Stomach (tissue), 9 donors: ENCODE measurements around the gene CARD11. TPM values are rescaled to one million over a fixed set of nuclear protein-coding genes. Genes with fewer than 3 reads are reported as not detected.
"Not testable (repeated sequence)": the region's sequence is repeated elsewhere in the genome, so short reads cannot be mapped to it uniquely, and the experiment has no call there.

Source experiments
- DNase-seq, 2 donors: peaks; one replicate each; pipeline versions ENCODE4 v3.0.0 to v3.0.0-alpha.2; 2013 to 2019
- H3K27ac ChIP-seq, 5 donors: fragments of 200-600 bp in 4 of 5; sonication (generic) in 4 of 5; one replicate each; pipeline ENCODE4 v1.5.1; 2013 to 2019; ENCODE audit warnings: mild to moderate bottlenecking in 1 of 5, moderate library complexity in 1 of 5
- H3K27me3 ChIP-seq, 3 donors: fragments of 200-600 bp; sonication (generic); one replicate each; pipeline ENCODE4 v1.5.1; 2017 to 2019; ENCODE audit warnings: mixed run types in 1 of 3
- H3K36me3 ChIP-seq, 4 donors: fragments of 200-600 bp; sonication (generic); 1 replicate in 3 of 4; 2 replicates in 1 of 4; pipeline ENCODE4 v1.5.1; 2016 to 2019
- H3K4me1 ChIP-seq, 4 donors: fragments of 200-600 bp; sonication (generic); one replicate each; pipeline ENCODE4 v1.5.1; 2016 to 2019
- H3K4me3 ChIP-seq, 4 donors: fragments of 200-600 bp; sonication (generic) in 3 of 4; one replicate each; pipeline ENCODE4 v1.5.1; 2016 to 2019; ENCODE audit warnings: mild to moderate bottlenecking in 1 of 4
- H3K9me3 ChIP-seq, 4 donors: fragments of 200-600 bp; sonication (generic); one replicate each; pipeline ENCODE4 v1.5.1; 2016 to 2019
- CTCF ChIP-seq, 7 experiments: fragments of 450-650 bp in 4 of 7; fragments of 200-600 bp in 3 of 7; sonication (generic) in 3 of 7; IDR thresholded peaks; one replicate each; pipeline ENCODE4 v1.5.1; 2016 to 2019; ENCODE audit warnings: antibody characterized with exemption in 7 of 7, control low read depth in 2 of 7, mild to moderate bottlenecking in 1 of 7
- EP300 ChIP-seq: sonication (generic); formaldehyde crosslinking; IDR thresholded peaks from one replicate; pipeline ENCODE4 v1.6.1; 2017; ENCODE audit warnings: antibody characterized with exemption
- POLR2A ChIP-seq, 4 donors: fragments of 450-650 bp; IDR thresholded peaks; one replicate each; pipeline ENCODE4 v1.6.1; 2016; ENCODE audit warnings: antibody characterized with exemption in 4 of 4, control low read depth in 2 of 4, mild to moderate bottlenecking in 1 of 4, moderate library complexity in 1 of 4
- POLR2AphosphoS5 ChIP-seq, 3 donors: sonication (generic); formaldehyde crosslinking; IDR thresholded peaks; one replicate each; pipeline ENCODE4 v1.6.1; 2016; ENCODE audit warnings: antibody characterized with exemption in 3 of 3
- WGBS, 5 donors: extraction: QIAGEN DNeasy Blood & Tissue Kit in 3 of 5; methylation state at CpG; one replicate each; pipeline versions ENCODE4 v1.1.5 to v1.1.7; 2013 to 2018; 5-methylcytosine and 5-hydroxymethylcytosine counted together
- intact Hi-C: fragments of 100-400 bp; cut with DNase I; formaldehyde crosslinking; loops from one replicate; pipeline ENCODE4 v1.15.1; 2023; ENCODE audit warnings: low total_unique reads
- polyA plus RNA-seq, 3 donors: library from polyadenylated mRNA; stranded (reverse); fragments of 200-250 nt; gene quantifications; one replicate each; pipeline ENCODE4 v1.2.3, GENCODE V29; 2013
- total RNA-seq, 5 donors: library from RNA; depleted of rRNA; stranded (reverse); fragments of >200 nt; gene quantifications; one replicate each; pipeline versions ENCODE4 v1.1.0 to v1.2.3, GENCODE V29; 2014 to 2016
- donor health status: healthy with polysubstance abuse.
- donor health status: Bipolar disorder and iron deficiency.
- donor health status: healthy.

The CARD11 gene
- total and polyA plus RNA-seq, 8 donors, result 0.45 to 9.7 (median 1.8) TPM; not detected in 1

GRCh38 chr7:3021825-3022224 lies 21.8 kb downstream of the CARD11 start:
- 70 to 78% (median 73%) methylated on average over 2 of the region's 2 CpGs for WGBS, 5 donors
- TF ChIP-seq POLR2AphosphoS5 (IDR thresholded peaks at IDR 0.05), result no peak
- H3K4me3 ChIP-seq, result no peak overlapping the region
- peaks cover 5 to 43% (median 33%) of the 10 kb centered on the region in 4 donors for H3K9me3 ChIP-seq
- H3K4me1 ChIP-seq, result no peaks in the 10 kb centered on the region
- intact Hi-C loops, result no loop called here
- DNase-seq, result no peak
- H3K36me3 ChIP-seq, result no peaks in the 10 kb centered on the region
- no peak overlapping the region for H3K27ac ChIP-seq
- peaks cover 0 to 7% (median 0%) of the 10 kb centered on the region in 3 donors for H3K27me3 ChIP-seq

GRCh38 chr7:3021224-3021623 lies 22.4 kb downstream of the CARD11 start:
- 91 to 98% (median 96%) methylated on average over 8 of the region's 8 CpGs for WGBS, 5 donors
- H3K4me3 ChIP-seq, H3K36me3 ChIP-seq, intact Hi-C loops, H3K4me1 ChIP-seq, DNase-seq, H3K27ac ChIP-seq, H3K27me3 ChIP-seq: not testable (repeated sequence)
- peaks cover 5 to 42% (median 31%) of the 10 kb centered on the region in 4 donors for H3K9me3 ChIP-seq

GRCh38 chr7:3020416-3020815 lies 23.3 kb downstream of the CARD11 start:
- Histone ChIP-seq H3K4me1 (no peaks in the 10 kb centered on the region), H3K4me3 (no peak overlapping the region), H3K27ac (no peak overlapping the region), H3K36me3 (no peaks in the 10 kb centered on the region), H3K9me3 (peaks cover 5 to 34% (median 24%) of the 10 kb centered on the region in 4 donors), H3K27me3 (no peaks in the 10 kb centered on the region)
- WGBS, 5 donors, result 75 to 95% (median 89%) methylated on average over 1 of the region's 1 CpG
- TF ChIP-seq CTCF (IDR thresholded peaks at IDR 0.05), result no peak
- no peak for TF ChIP-seq POLR2AphosphoS5 (IDR thresholded peaks at IDR 0.05)
- TF ChIP-seq POLR2A (IDR thresholded peaks at IDR 0.05), result no peak
- TF ChIP-seq EP300, result no peak
- no peak for DNase-seq
- intact Hi-C loops, result no loop called here

GRCh38 chr7:3019801-3020200 lies 23.9 kb downstream of the CARD11 start:
- Histone ChIP-seq H3K4me1 (no peaks in the 10 kb centered on the region), H3K27me3 (no peaks in the 10 kb centered on the region), H3K4me3 (no peak overlapping the region), H3K27ac (no peak overlapping the region), H3K36me3 (no peaks in the 10 kb centered on the region), H3K9me3 (peaks cover 5 to 30% (median 23%) of the 10 kb centered on the region in 4 donors)
- TF ChIP-seq POLR2AphosphoS5 (IDR thresholded peaks at IDR 0.05) (no peak), EP300 (no peak), CTCF (IDR thresholded peaks at IDR 0.05) (no peak), POLR2A (IDR thresholded peaks at IDR 0.05) (no peak)
- DNase-seq, result no peak
- intact Hi-C loops, result no loop called here
- WGBS, 5 donors, result 83 to 94% (median 87%) methylated on average over 4 of the region's 4 CpGs

GRCh38 chr7:3013975-3014792 lies 29.5 kb downstream of the CARD11 start:
- TF ChIP-seq CTCF (IDR thresholded peaks at IDR 0.05), result no peak
- no peak for TF ChIP-seq POLR2AphosphoS5 (IDR thresholded peaks at IDR 0.05)
- no peak for TF ChIP-seq EP300
- TF ChIP-seq POLR2A (IDR thresholded peaks at IDR 0.05), result no peak
- DNase-seq, result no peak
- H3K4me1 ChIP-seq, result no peaks in the 10 kb centered on the region
- peaks cover 0 to 18% (median 16%) of the 10 kb centered on the region in 4 donors for H3K9me3 ChIP-seq
- H3K27ac ChIP-seq, result no peak overlapping the region
- no peak overlapping the region for H3K4me3 ChIP-seq
- no peaks in the 10 kb centered on the region for H3K27me3 ChIP-seq
- H3K36me3 ChIP-seq, result no peaks in the 10 kb centered on the region
- WGBS, 5 donors, result 87 to 93% (median 90%) methylated on average over 23 of the region's 23 CpGs
- intact Hi-C loops, result no loop called here
